Spinal cord (tissue), 10 donors: ENCODE measurements around the gene SLC2A4. TPM values are rescaled to one million over a fixed set of nuclear protein-coding genes. Genes with fewer than 3 reads are reported as not detected.
"Not testable (repeated sequence)": the region's sequence is repeated elsewhere in the genome, so short reads cannot be mapped to it uniquely, and the experiment has no call there.

Experiments
- DNase-seq, 6 donors: peaks; one replicate each; pipeline versions ENCODE4 v3.0.0 to v3.0.0-alpha.2; 2013 to 2015; ENCODE audit warnings: low spot score in 6 of 6, low read depth in 4 of 6
- H3K27ac ChIP-seq: one replicate; pipeline ENCODE4 v1.5.1; 2013; ENCODE audit warnings: low read depth, low read length, control low read depth
- H3K27me3 ChIP-seq: one replicate; pipeline ENCODE4 v1.6.1; 2013; ENCODE audit warnings: low read length; ENCODE audit not compliant: control insufficient read depth, insufficient read depth
- H3K36me3 ChIP-seq: one replicate; pipeline ENCODE4 v1.6.1; 2013; ENCODE audit warnings: low read length; ENCODE audit not compliant: control insufficient read depth, insufficient read depth
- H3K4me1 ChIP-seq: one replicate; pipeline ENCODE4 v1.6.1; 2013; ENCODE audit warnings: low read length; ENCODE audit not compliant: control insufficient read depth, insufficient read depth
- H3K4me3 ChIP-seq: one replicate; pipeline ENCODE4 v1.5.1; 2013; ENCODE audit warnings: low read depth, low read length, control low read depth
- H3K9me3 ChIP-seq: one replicate; pipeline ENCODE4 v1.6.1; 2013; ENCODE audit warnings: low read length; ENCODE audit not compliant: control insufficient read depth, insufficient read depth
- WGBS: methylation state at CpG from one replicate; pipeline ENCODE4 v1.1.5; 2013; ENCODE audit warnings: missing lambda C conversion rate; ENCODE audit not compliant: insufficient coverage; 5-methylcytosine and 5-hydroxymethylcytosine counted together
- polyA plus RNA-seq, 2 donors: library from polyadenylated mRNA; unstranded; fragments of 120-200 nt; gene quantifications; one replicate each; pipeline ENCODE4 v1.2.1, GENCODE V29; 2013; ENCODE audit not compliant: insufficient read length in 2 of 2
- total RNA-seq, 2 donors: library from RNA; depleted of rRNA in 1 of 2; stranded (reverse); fragments of 120-200 nt in 1 of 2; fragments of >200 nt in 1 of 2; gene quantifications; one replicate each; pipeline versions ENCODE4 v1.2.3 to v1.2.4, GENCODE V29; 2013 to 2014
- donor health status: healthy.

SLC2A4 gene
- total and polyA plus RNA-seq, 4 donors: 0.48 to 1.9 (median 0.69) TPM

GRCh38 chr17:7238420-7239090, 43.0 kb upstream of the SLC2A4 start:
- Histone ChIP-seq H3K27ac (peak overlapping the region; percentile 91), H3K9me3 (no peaks in the 10 kb centered on the region), H3K36me3 (peaks cover 38% of the 10 kb centered on the region), H3K4me1 (peaks cover 43% of the 10 kb centered on the region), H3K4me3 (peak overlapping the region; percentile 99), H3K27me3 (no peaks in the 10 kb centered on the region)
- WGBS: 0% methylated on average over 25 of the region's 39 CpGs
- no peak for DNase-seq

DNA sequence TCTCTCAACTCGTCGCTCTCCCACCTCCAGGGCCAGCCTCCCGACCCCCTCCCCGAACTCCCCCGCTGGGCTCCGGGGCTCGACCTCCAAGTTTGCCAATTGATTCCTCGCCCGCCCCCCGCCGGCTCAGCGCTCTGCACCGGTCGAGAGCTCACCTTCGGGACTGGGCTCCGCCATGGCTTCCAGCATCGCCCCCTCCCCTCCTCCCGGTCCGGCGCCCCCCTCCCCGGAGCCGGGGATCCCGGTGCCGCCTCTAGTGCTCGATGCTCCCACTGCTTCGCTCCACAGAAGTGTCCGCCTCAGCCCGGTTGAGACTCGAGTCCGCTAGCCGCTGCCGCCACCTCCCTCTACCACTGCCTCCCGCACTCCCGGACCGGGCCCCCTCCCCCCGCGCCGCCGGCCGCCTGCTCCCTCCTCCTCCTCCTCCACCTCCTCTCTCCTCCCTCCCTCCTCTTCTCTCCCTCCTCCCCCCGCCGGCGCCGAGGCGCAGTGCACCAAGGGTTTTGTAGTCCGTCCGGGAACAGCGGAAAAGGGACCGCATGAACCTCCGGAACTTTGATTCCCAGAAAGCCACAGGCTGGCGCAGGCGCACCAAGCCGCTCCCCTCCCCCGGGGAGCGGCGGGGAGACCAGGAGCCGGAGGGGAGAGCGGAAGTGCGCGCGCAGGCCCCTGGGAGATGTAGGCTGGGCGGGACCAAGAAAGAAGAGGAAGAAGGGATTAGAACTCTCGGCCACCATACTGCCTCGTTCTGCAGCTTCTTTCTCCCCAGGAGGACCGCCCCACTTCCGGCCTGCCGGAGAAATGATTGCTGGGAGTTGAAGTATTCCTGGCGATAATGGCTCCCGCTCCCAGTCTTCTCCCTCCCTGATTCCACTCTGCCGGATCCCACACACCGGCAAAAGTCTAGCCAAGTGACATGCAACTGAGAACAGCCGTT, 42.2 kb upstream of the SLC2A4 start, which contains the start of gene PHF23:
Gene PHF23, minus strand, starts transcription at position 367 of the 937 bp plus-strand sequence. Its CDS starts 178 bp downstream, at position 189.
- peak; percentile 97 to 100 (median 100) for DNase-seq
- under 1% methylated on average over 53 of the region's 72 CpGs for WGBS
- no peaks in the 10 kb centered on the region for H3K27me3 ChIP-seq
- no peaks in the 10 kb centered on the region for H3K9me3 ChIP-seq
- H3K4me1 ChIP-seq: peaks cover 47% of the 10 kb centered on the region
- H3K27ac ChIP-seq: peak within 1 kb of the TSS; percentile 91
- H3K4me3 ChIP-seq: peak within 1 kb of the TSS; percentile 99
- H3K36me3 ChIP-seq: peaks cover 42% of the 10 kb centered on the region

GRCh38 chr17:7240375-7240774, 41.1 kb upstream of the SLC2A4 start:
- H3K9me3 ChIP-seq: no peaks in the 10 kb centered on the region
- no CpG with 5 or more reads among the region's 4 CpGs for WGBS

DNA sequence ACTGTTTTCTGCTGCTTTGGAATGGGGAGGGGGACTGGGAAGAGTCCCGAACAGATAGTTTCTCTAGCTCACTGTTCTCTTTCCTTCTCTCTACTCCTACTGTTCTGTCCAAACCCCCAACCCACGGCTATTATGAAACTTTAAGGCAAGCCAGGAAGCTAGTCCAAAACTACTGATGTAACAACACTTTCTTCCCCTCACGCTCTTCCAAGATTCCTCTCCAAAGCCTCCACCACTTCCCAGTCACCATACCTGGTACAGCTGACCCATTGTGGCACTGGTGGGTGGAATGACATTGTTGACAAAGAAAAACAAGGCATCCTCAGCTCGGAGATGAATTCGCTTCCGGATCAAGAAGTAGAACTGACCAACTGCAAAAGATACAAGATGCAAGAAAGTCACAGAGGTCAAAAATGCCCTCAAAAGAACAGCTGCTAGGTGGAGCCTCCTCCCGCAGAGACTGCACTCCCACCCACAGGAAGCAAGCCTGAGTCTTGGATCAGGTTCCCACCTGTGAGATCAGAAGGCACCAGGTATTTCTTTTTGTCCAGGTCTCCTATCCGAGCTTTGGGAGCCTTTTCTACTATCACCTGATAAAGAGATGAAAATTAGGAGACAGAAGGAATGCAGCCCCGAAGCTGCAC, 40.3 kb upstream of the SLC2A4 start:
- peaks cover 35% of the 10 kb centered on the region for H3K4me1 ChIP-seq
- H3K9me3 ChIP-seq: no peaks in the 10 kb centered on the region
- WGBS: 62% methylated on average over 6 of the region's 9 CpGs
- H3K27me3 ChIP-seq: no peaks in the 10 kb centered on the region
- H3K27ac ChIP-seq: peak overlapping the region; percentile 100
- peaks cover 44% of the 10 kb centered on the region for H3K36me3 ChIP-seq
- H3K4me3 ChIP-seq: peak overlapping the region; percentile 89
- no peak for DNase-seq

More at GRCh38 chr17:7240375-7240774, 41.1 kb upstream of the SLC2A4 start:
- Histone ChIP-seq H3K36me3 (peaks cover 45% of the 10 kb centered on the region), H3K27ac (peak overlapping the region; percentile 100), H3K4me1 (peaks cover 41% of the 10 kb centered on the region), H3K27me3 (no peaks in the 10 kb centered on the region), H3K4me3 (peak overlapping the region; percentile 99)
- DNase-seq: no peak

GRCh38 chr17:7241783-7242716, 39.5 kb upstream of the SLC2A4 start, which contains the start of gene GABARAP:
Gene GABARAP, minus strand, starts transcription at chr17:7242449. Its CDS starts 119 bp downstream, at chr17:7242330.
- 0% methylated on average over 45 of the region's 62 CpGs for WGBS
- peak; percentile 92 to 99 (median 96) for DNase-seq
- Histone ChIP-seq H3K36me3 (peaks cover 43% of the 10 kb centered on the region), H3K27ac (peak within 1 kb of the TSS; percentile 100), H3K4me3 (peak within 1 kb of the TSS; percentile 89), H3K4me1 (peaks cover 27% of the 10 kb centered on the region), H3K27me3 (no peaks in the 10 kb centered on the region), H3K9me3 (no peaks in the 10 kb centered on the region)

- WGBS: under 1% methylated on average over 49 of the region's 49 CpGs
- H3K4me3 ChIP-seq: peak overlapping the region; percentile 89
- H3K27me3 ChIP-seq: no peaks in the 10 kb centered on the region
- H3K36me3 ChIP-seq: peaks cover 43% of the 10 kb centered on the region
- H3K4me1 ChIP-seq: peaks cover 22% of the 10 kb centered on the region
- H3K27ac ChIP-seq: peak overlapping the region; percentile 100
- peak; percentile 94 to 100 (median 98) for DNase-seq
- H3K9me3 ChIP-seq: no peaks in the 10 kb centered on the region
Measured at GRCh38 chr17:7242717-7243452, 38.6 kb upstream of the SLC2A4 start.

DNA sequence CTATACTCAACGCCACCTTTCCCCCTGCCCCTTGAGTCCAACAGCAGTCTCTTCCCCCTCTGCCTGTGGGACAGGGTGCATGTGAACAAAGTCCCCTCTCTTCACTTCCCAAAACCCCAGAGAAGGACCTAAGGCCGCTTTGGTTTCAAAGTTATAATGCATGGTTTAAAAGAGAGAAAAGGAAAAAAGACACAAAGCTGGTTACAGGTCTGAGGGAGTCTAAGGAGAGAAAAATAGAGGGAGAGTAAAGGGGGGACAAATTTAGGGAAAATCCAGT, 38.1 kb upstream of the SLC2A4 start:
- H3K27me3 ChIP-seq: no peaks in the 10 kb centered on the region
- H3K9me3 ChIP-seq: no peaks in the 10 kb centered on the region
- peaks cover 43% of the 10 kb centered on the region for H3K36me3 ChIP-seq
- 17% methylated on average over 1 of the region's 2 CpGs for WGBS
- H3K27ac ChIP-seq: peak overlapping the region; percentile 100
- DNase-seq: no peak
- H3K4me3 ChIP-seq: peak overlapping the region; percentile 89
- H3K4me1 ChIP-seq: peaks cover 22% of the 10 kb centered on the region

GRCh38 chr17:7243838-7244237, 37.7 kb upstream of the SLC2A4 start:
- not testable (repeated sequence) for H3K27ac ChIP-seq, H3K27me3 ChIP-seq, H3K9me3 ChIP-seq, DNase-seq, H3K4me3 ChIP-seq
- Histone ChIP-seq H3K4me1 (peaks cover 26% of the 10 kb centered on the region), H3K36me3 (peaks cover 43% of the 10 kb centered on the region)
- WGBS: 86% methylated on average over 4 of the region's 10 CpGs
